ENCODE measurements around the gene CENPX.

The CENPX gene

DNA sequence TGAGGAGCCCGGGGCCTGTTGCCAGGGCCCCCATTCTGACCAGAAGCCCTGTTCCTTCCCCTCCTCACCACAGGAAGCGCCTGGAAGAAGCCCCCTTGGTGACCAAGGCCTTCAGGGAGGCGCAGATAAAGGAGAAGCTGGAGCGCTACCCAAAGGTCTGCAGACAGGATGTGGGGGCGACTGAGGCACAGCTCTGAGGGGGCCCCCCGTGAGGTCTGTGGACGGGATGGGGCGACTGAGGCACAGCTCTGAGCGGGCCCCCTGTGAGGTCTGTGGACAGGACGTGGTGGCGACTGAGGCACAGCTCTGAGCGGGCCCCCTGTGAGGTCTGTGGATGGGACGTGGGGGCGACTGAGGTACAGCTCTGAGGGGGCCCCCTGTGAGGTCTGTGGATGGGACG lies 13.3 kb downstream of the CENPX start:
- DNase-seq, result no peak

DNA sequence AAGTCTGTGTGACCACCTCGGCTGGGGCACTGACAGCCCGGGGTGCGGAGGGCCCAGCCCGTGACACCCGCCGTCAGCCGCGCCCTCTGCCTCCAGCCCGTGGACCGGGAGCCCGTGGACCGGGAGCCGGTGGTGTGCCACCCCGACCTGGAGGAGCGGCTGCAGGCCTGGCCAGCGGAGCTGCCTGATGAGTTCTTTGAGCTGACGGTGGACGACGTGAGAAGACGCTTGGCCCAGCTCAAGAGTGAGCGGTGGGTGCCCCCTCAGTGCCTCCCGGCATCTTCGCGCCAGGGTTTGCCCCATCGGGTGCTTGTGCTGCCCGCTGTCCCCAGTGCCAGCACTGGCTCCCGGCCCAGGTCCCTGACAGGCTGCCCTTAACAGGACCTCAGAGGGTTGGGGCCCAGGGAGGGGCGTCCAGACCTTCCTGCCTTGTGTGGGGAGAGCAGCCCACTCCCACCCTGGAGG lies 13.7 kb downstream of the CENPX start:
- DNase-seq, result no peak

- no peak for DNase-seq
Measured at GRCh38 chr17:82008258-82008940, 14.3 kb downstream of the CENPX start.

DNA sequence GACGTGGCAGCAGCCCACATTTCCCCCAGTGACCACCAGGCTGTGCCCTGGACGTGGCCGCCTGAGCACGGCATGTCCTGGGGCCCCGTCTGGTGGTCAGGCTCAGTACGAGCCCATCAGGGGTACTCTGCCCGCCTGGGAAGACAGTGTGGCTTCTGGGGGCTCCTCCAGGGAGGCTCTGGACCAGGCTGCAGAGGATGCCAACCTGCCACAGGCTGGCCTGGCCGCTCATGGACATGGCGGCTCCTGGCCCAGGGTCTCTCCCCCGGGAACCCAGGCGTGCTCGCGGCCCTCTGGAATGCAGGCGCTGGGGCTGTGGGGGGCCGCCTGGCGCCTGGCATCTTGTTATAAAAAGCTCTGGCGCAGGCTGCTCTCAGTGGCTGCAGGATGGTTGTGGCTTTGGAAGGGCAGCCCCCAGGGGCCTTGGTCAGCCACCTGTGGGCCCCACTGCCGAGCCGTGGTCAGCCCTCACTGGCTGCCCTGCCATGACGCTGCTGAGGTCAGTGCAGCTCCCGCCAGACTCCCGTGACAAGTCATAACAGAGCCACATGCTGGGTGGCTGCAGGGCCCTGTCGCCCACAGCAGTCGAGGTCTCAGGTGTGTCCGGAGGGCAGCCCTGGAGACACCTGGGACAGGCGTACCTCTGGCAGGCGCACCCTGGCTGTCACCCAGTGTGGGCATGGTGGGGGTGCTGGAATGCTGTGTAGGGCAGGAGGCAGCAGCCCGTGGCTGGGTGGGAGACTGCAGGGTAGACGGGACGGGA lies 15.0 kb downstream of the CENPX start:
- DNase-seq, result no peak

DNA sequence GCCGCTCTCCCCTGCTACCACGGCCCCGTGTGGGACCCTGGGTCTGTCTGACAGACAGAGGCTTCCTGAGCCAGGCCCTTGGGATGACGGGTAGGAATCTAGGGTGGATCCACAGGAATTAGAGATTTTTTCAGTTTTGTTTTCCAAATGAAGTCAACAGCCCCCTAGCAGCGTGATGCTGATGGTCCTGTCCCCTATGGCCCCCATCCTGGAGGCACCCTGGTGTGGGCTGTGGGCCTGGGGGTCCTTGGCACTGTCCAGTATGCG lies 15.5 kb downstream of the CENPX start:
- DNase-seq, result no peak

- no peak for DNase-seq
Measured at GRCh38 chr17:82006468-82007227, 16.0 kb downstream of the CENPX start.

DNA sequence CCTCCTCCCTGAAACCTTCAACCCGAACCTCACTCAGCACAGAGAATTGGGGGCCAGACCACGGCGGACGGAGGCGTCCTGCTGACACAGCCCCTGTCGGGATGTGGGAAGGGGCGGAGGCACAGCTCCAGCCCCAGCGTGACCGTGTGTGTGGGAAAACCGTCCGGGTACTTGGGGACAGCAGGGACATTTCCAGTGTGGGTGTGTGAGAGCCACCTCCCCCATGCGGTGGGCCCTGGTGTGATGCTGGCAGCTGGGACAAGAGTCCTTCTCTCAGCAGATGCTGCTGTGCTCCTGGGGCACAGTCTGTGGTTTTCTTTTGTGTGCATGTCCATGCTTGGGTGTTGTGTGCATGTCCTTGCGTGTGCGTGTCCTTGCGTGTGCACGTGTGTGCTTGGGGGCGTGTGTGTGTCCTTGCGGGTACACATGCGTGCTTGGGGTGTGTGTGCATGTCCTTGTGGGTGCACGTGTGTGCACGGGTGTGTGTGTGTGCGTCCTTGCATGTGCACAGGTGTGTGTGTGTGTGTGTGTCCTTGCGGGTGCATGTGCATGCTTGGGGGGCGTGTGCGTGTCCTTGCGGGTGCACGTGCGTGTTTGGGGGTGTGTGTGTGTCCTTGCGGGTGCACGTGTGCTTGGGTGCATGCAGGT lies 16.9 kb downstream of the CENPX start:
- DNase-seq, result no peak

DNA sequence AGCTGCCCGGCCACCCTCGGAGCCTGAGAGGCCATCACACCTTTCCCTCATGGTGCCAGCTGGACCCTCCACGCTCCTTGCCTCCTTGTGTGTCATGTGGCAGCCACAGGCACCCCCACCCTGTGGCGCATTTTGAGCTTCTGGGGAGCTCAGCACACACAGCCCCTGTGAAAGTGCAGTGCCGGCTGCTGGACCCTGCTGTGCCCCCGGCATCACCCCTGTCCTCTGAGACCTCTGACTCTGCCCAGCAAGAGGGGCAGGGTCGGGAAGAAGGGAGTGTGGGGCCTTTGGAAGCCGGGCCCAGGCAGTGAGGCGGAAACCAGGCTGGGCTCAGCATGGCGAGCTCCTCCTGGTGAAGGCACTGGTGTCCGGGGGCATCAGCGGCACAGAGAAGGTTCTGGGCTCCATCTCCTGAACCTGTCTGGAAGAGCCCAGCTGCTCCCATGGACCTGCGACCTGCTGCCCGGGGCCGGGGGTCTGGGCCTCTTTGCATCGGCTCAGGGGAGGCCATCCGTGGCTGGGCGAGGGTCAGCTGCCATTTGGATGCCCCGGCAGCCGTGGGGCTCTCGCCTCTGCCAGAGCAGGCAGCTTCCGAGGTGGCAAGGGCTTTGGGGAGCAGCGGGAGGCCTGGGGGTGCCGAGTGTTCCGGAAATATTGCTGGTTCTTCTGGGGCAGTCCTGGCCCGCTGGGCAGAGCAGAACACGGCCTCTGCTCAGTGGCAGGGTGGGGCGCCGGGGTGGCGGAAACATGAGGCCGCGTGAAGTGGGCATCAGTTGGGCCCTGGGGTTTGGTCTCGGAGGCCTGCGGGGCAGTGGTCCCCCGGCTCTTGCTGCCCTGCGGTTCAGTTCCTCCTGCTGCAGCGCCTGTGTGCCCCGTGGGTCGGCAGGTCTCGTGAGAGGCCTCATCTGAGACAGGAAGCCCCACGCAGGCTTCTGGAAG lies 17.9 kb downstream of the CENPX start:
- DNase-seq, result no peak

GRCh38 chr17:82003411-82004381 lies 19.0 kb downstream of the CENPX start:
- DNase-seq, result peak; percentile 26

GRCh38 chr17:82001571-82002056 lies 21.1 kb downstream of the CENPX start:
- no peak for DNase-seq

DNA sequence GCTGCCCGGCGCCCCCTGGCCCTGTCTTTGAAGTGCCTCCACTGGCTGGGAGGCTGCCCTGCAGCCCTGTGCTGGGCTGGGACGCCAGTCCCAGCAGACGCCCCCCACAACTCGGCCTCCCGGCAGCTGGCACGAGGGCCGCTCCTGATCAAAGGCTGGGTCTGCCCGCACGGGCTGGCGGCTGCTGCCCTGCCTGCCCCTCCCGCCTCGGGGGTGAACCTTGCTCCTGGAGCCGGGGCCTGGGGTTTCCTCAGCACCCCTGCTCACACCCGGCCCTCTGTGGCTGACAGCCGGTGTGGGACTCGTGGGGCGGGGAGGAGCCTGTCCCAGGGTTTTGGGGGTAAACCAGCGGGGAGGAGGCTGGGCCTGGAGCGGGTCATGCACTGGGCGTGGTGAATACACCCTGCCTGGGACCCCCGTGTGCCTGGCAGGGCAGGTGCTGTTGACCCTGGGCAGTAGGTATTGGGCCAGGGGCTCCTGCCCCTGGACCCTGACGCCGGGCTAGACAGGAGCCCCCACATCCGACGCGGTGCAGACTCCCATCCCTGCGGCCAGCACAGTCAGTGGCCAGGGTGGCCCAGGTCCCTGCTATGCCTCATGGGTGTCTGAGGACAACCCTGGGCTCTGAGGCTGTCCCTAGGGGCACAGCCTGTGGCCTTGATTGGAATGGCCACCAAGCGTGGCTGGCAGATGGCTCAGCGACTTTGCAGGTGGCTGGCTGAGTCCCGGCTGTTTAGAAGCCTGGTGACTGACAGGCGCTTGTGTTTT lies 21.7 kb downstream of the CENPX start:
- no peak for DNase-seq

DNA sequence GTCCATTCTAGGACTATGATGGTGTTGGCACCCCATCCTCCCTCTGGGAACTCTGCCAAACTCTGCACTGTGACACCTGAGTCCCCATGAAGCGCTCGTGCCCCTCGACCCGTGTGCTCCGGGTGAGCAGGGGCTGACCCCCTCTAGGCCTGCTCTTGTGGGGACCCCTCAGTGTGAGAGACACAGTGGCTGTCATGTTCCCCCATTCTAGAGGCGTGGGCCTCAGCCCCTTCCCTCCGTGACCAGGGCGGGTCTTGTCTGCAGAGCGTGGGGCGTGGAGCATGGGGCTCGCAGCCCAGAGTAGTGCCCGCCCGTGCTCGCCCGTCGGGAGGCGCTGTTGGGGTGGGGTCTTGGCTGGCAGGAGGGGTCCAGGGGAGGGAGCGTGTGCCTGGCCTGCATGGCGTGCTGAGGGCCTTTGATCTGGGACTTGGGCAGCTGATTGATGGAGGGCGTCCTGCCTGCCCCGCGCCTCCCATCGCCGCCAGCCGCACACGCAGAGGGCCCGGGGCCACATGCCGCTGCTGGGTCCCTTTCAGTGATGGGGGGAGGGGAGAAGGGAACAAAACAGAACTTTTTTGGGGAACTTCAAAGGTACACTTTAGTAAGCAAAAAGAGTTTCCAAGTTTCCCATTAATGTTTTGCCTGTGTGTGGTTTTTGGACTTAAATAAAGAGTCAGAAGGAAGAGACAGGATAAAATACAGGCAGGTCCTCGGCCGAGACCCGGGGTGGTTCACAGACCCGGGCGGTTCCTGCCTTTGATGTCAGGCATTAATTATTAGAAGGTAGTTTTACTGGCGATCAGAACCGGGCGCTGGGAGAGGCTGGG lies 22.5 kb downstream of the CENPX start:
- DNase-seq, result no peak

DNA sequence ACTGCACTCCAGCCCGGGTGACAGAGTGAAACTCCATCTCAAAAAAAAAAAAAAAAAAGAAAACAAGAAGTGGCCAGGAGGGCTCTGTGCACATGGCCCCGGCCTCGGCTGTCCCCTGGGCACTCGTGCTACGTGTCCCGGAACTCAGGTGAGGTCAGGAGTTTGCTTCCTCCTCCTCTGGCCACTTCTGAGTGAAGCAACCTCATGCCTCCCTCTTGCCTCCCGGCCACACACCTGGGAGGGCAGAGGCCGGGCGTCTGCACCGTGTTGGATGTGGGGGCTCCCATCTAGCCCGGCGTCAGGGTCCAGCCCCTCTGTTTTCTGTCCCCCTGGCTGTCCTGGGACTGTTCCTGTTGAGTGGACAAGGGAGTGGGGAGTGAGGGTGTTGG lies 23.1 kb downstream of the CENPX start:
- no peak for DNase-seq

- no peak for DNase-seq
Measured at GRCh38 chr17:81998691-81999438, 23.8 kb downstream of the CENPX start.

- no peak for DNase-seq
Measured at GRCh38 chr17:81998212-81998611, 24.5 kb downstream of the CENPX start.

DNA sequence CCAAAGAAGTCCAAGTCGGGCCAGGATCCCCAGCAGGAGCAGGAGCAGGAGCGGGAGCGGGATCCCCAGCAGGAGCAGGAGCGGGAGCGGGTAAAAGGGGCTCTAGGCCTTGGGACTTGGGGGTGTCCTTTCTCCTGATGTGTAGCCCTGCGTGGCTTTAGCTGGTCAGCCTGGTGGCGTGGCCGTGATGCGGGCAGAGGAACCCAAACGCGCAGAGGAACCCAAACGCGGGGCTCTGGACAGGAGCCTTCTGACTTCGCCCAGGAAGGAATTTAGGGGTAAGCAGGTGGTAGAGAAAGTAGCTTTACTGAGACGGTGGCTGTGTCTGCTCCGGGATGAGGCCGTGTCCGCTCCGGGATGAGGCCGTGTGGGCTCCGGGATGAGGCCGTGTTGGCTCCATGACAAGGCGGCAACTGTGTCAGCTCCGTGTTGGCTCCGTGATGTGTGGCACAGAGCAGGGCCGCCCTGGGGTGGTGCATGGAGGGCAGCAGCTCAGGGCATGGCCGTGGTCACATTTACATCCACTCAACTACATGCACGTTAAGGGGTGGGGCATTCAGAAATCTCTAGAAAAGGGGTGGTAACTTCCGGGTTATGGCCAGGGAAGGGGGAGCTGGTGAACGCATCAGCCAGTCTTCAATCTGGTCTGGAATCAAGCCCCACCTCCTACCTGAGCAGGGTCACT lies 25.8 kb downstream of the CENPX start:
- DNase-seq, result no peak

DNA sequence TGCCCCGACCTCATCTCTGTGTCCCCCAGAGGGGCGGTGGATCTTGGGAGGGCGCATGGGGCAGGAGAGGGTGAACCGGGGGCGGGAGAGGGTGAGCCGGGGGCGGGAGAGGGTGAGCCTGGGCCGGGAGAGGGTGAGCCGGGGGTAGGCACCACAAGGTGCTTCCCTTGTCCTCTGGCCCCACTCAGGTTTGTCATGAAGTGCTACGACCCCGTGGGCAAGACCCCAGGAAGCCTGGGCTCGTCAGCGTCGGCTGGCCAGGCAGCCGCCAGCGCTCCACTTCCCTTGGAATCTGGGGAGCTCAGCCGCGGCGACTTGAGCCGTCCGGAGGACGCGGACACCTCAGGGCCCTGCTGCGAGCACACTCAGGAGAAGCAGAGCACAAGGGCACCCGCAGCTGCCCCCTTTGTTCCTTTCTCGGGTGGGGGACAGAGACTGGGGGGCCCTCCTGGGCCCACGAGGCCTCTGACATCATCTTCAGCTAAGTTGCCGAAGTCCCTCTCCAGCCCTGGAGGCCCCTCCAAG lies 26.4 kb downstream of the CENPX start:
- no peak for DNase-seq

Data from activated CD4-positive, alpha-beta T cell treated with anti-CD3 and anti-CD28 coated beads, Interleukin-2, amount 50 U/mL, for 16 hours (primary cell).